H1 (cell line): ENCODE results near the gene STXBP2. TPM values are rescaled to one million over a fixed set of nuclear protein-coding genes. Genes with fewer than 3 reads are reported as not detected.
A peak's percentile ranks its signal among the peaks of the same experiment; 100 is the strongest.

Experiments
- CTCF ChIA-PET: fragments of 300-600 bp; sonication (Branson Sonifier 250); formaldehyde crosslinking; loops from one replicate; lab custom pipeline; 2021; ENCODE audit not compliant: partially characterized antibody; lab: Charles Lee
- POLR2A ChIA-PET: fragments of 300-600 bp; sonication (Branson Sonifier 250); formaldehyde crosslinking; loops from one replicate; lab custom pipeline; 2021; ENCODE audit warnings: inconsistent platforms; ENCODE audit not compliant: partially characterized antibody; lab: Charles Lee
- DNase-seq, 2 experiments: peaks; one replicate each; pipeline versions ENCODE4 v3.0.0 to v3.0.0-alpha.2; 2010 to 2022; ENCODE audit warnings: low spot score in 2 of 2, low read depth in 1 of 2, mixed read lengths in 1 of 2
- FAIRE-seq: peaks from 2 replicates; lab custom pipeline; 2011; peaks lifted over from hg19 to GRCh38; lab: Jason Lieb, UNC
- H2AFZ ChIP-seq: 2 replicates; pipeline ENCODE4 v1.8.1; 2012; ENCODE audit warnings: low read length, inconsistent platforms
- H2AK5ac ChIP-seq: 2 replicates; pipeline ENCODE4 v1.6.1; 2013; ENCODE audit warnings: low read depth, low read length
- H2BK120ac ChIP-seq: replicated peaks from 2 replicates; pipeline ENCODE3; 2013; ENCODE audit warnings: low read depth, low read length, inconsistent platforms
- H2BK12ac ChIP-seq: 2 replicates; pipeline ENCODE4 v1.6.1; 2013; ENCODE audit warnings: low read depth, low read length
- H2BK15ac ChIP-seq: 2 replicates; pipeline ENCODE4 v1.6.1; 2013; ENCODE audit warnings: low read length
- H2BK20ac ChIP-seq: 2 replicates; pipeline ENCODE4 v1.6.1; 2013; ENCODE audit warnings: low read length
- H2BK5ac ChIP-seq: 2 replicates; pipeline ENCODE4 v1.6.1; 2013; ENCODE audit warnings: low read depth, low read length
- H3K14ac ChIP-seq: 2 replicates; pipeline ENCODE4 v1.6.1; 2013; ENCODE audit warnings: inconsistent platforms; ENCODE audit not compliant: insufficient read length
- H3K18ac ChIP-seq: 2 replicates; pipeline ENCODE4 v1.6.1; 2013; ENCODE audit warnings: low read length; ENCODE audit errors: extremely low read depth
- H3K23ac ChIP-seq: 2 replicates; pipeline ENCODE4 v1.6.1; 2013; ENCODE audit warnings: inconsistent platforms; ENCODE audit not compliant: insufficient read length
- H3K23me2 ChIP-seq: 2 replicates; pipeline ENCODE4 v1.6.1; 2013; ENCODE audit warnings: low read depth, low read length
- H3K27ac ChIP-seq: 2 replicates; pipeline ENCODE4 v1.6.1; 2011; ENCODE audit warnings: low read depth, low read length, inconsistent platforms
- H3K27me3 ChIP-seq, 4 experiments: replicated peaks in 1 of 4; 1 replicate in 1 of 4; 2 replicates in 3 of 4; pipeline versions ENCODE4 v1.6.1 to v1.8.1; 2011 to 2013; ENCODE audit warnings: low read length in 3 of 4, mild to moderate bottlenecking in 3 of 4, inconsistent platforms in 2 of 4, mixed read lengths in 2 of 4, moderate library complexity in 1 of 4; ENCODE audit not compliant: control insufficient read depth in 3 of 4, insufficient read depth in 3 of 4; ENCODE audit errors: extremely low read depth in 1 of 4
- H3K36me3 ChIP-seq, 4 experiments: 2 replicates each; pipeline versions ENCODE4 v1.6.1 to v1.8.1; 2011 to 2013; ENCODE audit warnings: mild to moderate bottlenecking in 4 of 4, low read length in 3 of 4, moderate library complexity in 2 of 4, control low read depth in 1 of 4, inconsistent platforms in 1 of 4; ENCODE audit not compliant: insufficient read depth in 4 of 4, control insufficient read depth in 2 of 4
- H3K4ac ChIP-seq: replicated peaks from 2 replicates; pipeline ENCODE3; 2013; ENCODE audit warnings: low read length, low read depth, mixed read lengths, inconsistent platforms; ENCODE audit not compliant: insufficient read length
- H3K4me1 ChIP-seq, 4 experiments: replicated peaks in 1 of 4; 1 replicate in 1 of 4; 2 replicates in 3 of 4; pipeline versions ENCODE4 v1.6.1 to v1.8.1; 2011 to 2013; ENCODE audit warnings: low read length in 3 of 4, inconsistent platforms in 2 of 4, mixed read lengths in 1 of 4; ENCODE audit not compliant: insufficient read depth in 4 of 4, control insufficient read depth in 3 of 4
- H3K4me2 ChIP-seq, 2 experiments: 2 replicates each; pipeline versions ENCODE4 v1.6.1 to v1.8.1; 2011 to 2013; ENCODE audit warnings: low read depth in 2 of 2, low read length in 2 of 2, control low read depth in 1 of 2, inconsistent platforms in 1 of 2, mild to moderate bottlenecking in 1 of 2; ENCODE audit not compliant: insufficient read depth in 1 of 2
- H3K4me3 ChIP-seq, 4 experiments: fragments of 200-600, 300-600 bp in 1 of 4; sonication (generic), shearing (Covaris generic), sonication (Bioruptor Twin) in 1 of 4; 2 replicates each; pipeline versions ENCODE4 v1.5.1 to v1.8.1; 2011 to 2016; ENCODE audit warnings: low read length in 4 of 4, low read depth in 3 of 4, control low read depth in 2 of 4, inconsistent platforms in 2 of 4, mild to moderate bottlenecking in 2 of 4, mixed read lengths in 1 of 4, moderate library complexity in 1 of 4; ENCODE audit not compliant: insufficient read depth in 2 of 4; ENCODE audit errors: extremely low read depth in 1 of 4
- H3K56ac ChIP-seq: replicated peaks from 2 replicates; pipeline ENCODE3; 2013; ENCODE audit warnings: low read depth, mild to moderate bottlenecking, mixed read lengths, low read length, inconsistent platforms; ENCODE audit not compliant: insufficient read length
- H3K79me1 ChIP-seq: 2 replicates; pipeline ENCODE4 v1.6.1; 2013; ENCODE audit warnings: low read depth, low read length, control low read depth
- H3K79me2 ChIP-seq, 2 experiments: 2 replicates each; pipeline versions ENCODE4 v1.6.1 to v1.8.1; 2012 to 2013; ENCODE audit warnings: low read length in 2 of 2, mild to moderate bottlenecking in 2 of 2, inconsistent platforms in 1 of 2; ENCODE audit not compliant: insufficient read depth in 2 of 2, control insufficient read depth in 1 of 2
- H3K9ac ChIP-seq, 4 experiments: replicated peaks in 1 of 4; 1 replicate in 1 of 4; 2 replicates in 3 of 4; pipeline versions ENCODE4 v1.6.1 to v1.8.1; 2011 to 2013; ENCODE audit warnings: low read depth in 3 of 4, low read length in 3 of 4, control low read depth in 2 of 4, mild to moderate bottlenecking in 2 of 4, moderate library complexity in 2 of 4, inconsistent platforms in 1 of 4; ENCODE audit errors: extremely low read depth in 1 of 4
- H3K9me3 ChIP-seq, 2 experiments: 2 replicates each; pipeline versions ENCODE4 v1.6.1 to v1.8.1; 2012 to 2013; ENCODE audit warnings: mild to moderate bottlenecking in 2 of 2, moderate library complexity in 2 of 2, control low read depth in 1 of 2, inconsistent platforms in 1 of 2, low read depth in 1 of 2, low read length in 1 of 2, mixed read lengths in 1 of 2; ENCODE audit not compliant: insufficient read depth in 2 of 2
- H4K20me1 ChIP-seq, 2 experiments: replicated peaks in 1 of 2; 2 replicates each; pipeline versions ENCODE3 to v1.8.1; 2011 to 2013; ENCODE audit warnings: inconsistent platforms in 2 of 2, low read length in 2 of 2, mild to moderate bottlenecking in 1 of 2; ENCODE audit not compliant: insufficient read depth in 2 of 2, control insufficient read depth in 1 of 2
- H4K5ac ChIP-seq: 2 replicates; pipeline ENCODE4 v1.6.1; 2013; ENCODE audit warnings: low read length, low read depth, mixed read lengths, inconsistent platforms; ENCODE audit not compliant: insufficient read length
- H4K8ac ChIP-seq: 2 replicates; pipeline ENCODE4 v1.8.0; 2013; ENCODE audit warnings: mild to moderate bottlenecking, moderate library complexity, low read length, inconsistent platforms; ENCODE audit not compliant: insufficient read depth; ENCODE audit errors: extremely low read depth
- H4K91ac ChIP-seq: replicated peaks from 2 replicates; pipeline ENCODE3; 2013; ENCODE audit warnings: low read length, mixed read lengths, inconsistent platforms; ENCODE audit not compliant: insufficient read length
- CHD1 ChIP-seq: IDR thresholded peaks from 2 replicates; pipeline ENCODE4 v1.6.1; 2012; ENCODE audit warnings: low read depth, low read length, improper control_type of control experiment
- YY1 ChIP-seq: IDR thresholded peaks from 2 replicates; pipeline ENCODE4 v1.6.1; 2011; ENCODE audit warnings: low read depth, mild to moderate bottlenecking, low read length
- WGBS, 2 experiments: shearing (Covaris generic) in 1 of 2; methylation state at CpG; one replicate each; pipeline versions ENCODE4 v1.1.6 to v1.1.7; 2013 to 2015; ENCODE audit warnings: low lambda C conversion rate in 2 of 2, mixed read lengths in 2 of 2, inconsistent platforms in 1 of 2, low coverage in 1 of 2, missing lambda C conversion rate in 1 of 2; ENCODE audit not compliant: insufficient replicate concordance in 2 of 2, insufficient coverage in 1 of 2, insufficient read length in 1 of 2; ENCODE audit errors: extremely low coverage in 1 of 2, missing lambda C conversion rate in 1 of 2; 5-methylcytosine and 5-hydroxymethylcytosine counted together
- polyA plus RNA-seq, 7 experiments: library from polyadenylated mRNA; depleted of rRNA in 3 of 7; stranded (reverse) in 5 of 7; unstranded in 2 of 7; fragments of >200 nt in 5 of 7; fragments of 200-250 nt in 2 of 7; gene quantifications; 1 replicate in 5 of 7; 2 replicates in 1 of 7; 4 replicates in 1 of 7; pipeline versions ENCODE4 v1.2.1 to v1.2.3, GENCODE V29; 2011 to 2013; ENCODE audit warnings: missing spikeins in 2 of 7, mixed read lengths in 2 of 7
- total RNA-seq: library from RNA; stranded (reverse); fragmentation: NEBNext Ultra II Directional; extraction: Animal tissue kit (Norgen Biotek cat#: 25700); gene quantifications from 2 replicates; pipeline ENCODE4 v1.2.1, GENCODE V29; 2021

STXBP2 gene
- total and polyA plus RNA-seq, 2 of the 8 experiments (the other 6 are each of a cell fraction or from before 2014, with no cell fraction given), result 52.9 to 53.8 TPM

DNA sequence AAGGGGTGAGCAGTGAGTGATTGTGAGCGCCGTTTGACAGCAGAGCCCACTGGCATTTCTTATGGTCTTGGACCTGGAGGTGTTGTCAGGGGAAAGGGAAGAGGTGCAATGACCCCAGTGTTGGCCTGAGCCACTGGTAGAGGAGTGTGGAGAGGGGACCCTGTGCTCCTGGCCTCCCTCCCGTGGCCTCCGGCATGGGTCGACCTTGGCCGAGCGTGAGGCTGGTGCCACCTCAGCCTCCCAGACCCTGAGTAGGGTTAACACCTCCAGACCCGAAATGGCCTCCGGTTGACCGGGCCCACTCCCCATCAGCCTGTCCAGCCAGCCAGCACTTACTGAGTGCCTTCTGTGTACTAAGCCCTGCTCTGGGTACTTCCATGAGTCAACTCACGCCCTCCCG lies 50.3 kb downstream of the STXBP2 start:
- H3K23me2 ChIP-seq, result peaks cover 11% of the 10 kb centered on the region
- H3K79me2 ChIP-seq, result peaks cover 0 to 6% of the 10 kb centered on the region in 2 experiments; a peak in 1 of 4 replicates
- H3K27ac ChIP-seq, result no peak overlapping the region; the same call in 1 of the 2 replicates
- no peak overlapping the region for H3K4ac ChIP-seq
- H3K18ac ChIP-seq, result no peak overlapping the region
- H3K23ac ChIP-seq, result no peak overlapping the region
- ChIA-PET CTCF (interaction anchor here (2.6 kb wide), 1 partner anchor 17 kb away, joined by 9 read pairs; no protein-coding TSS in a partner anchor), POLR2A (interaction anchor here (1.4 kb wide), 1 partner anchor 10 kb away, joined by 3 read pairs; no protein-coding TSS in a partner anchor)
- 90% methylated on average over 12 of the region's 12 CpGs; no CpG with 5 or more reads in 1 of the 2 experiments for WGBS, 2 experiments
- no peak overlapping the region for H2AK5ac ChIP-seq
- no peak overlapping the region for H2BK5ac ChIP-seq
- H3K4me2 ChIP-seq, result no peak overlapping the region
- no peak overlapping the region for H3K9ac ChIP-seq
- FAIRE-seq, result no peak
- 0 out of 2 replicates have a peak overlapping the region, but pooled peaks have one; percentile 27 for H2BK12ac ChIP-seq
- no peak overlapping the region for H4K91ac ChIP-seq
- H4K5ac ChIP-seq, result no peak overlapping the region
- H3K9me3 ChIP-seq, result no peaks in the 10 kb centered on the region
- peaks cover 0 to 12% (median 6%) of the 10 kb centered on the region in 4 experiments; a peak in 4 of 8 replicates for H3K36me3 ChIP-seq
- peaks cover 0 to 1% (median 0%) of the 10 kb centered on the region in 4 experiments; a peak in 3 of 7 replicates for H3K4me1 ChIP-seq
- no peak for DNase-seq
- peaks cover 4% of the 10 kb centered on the region for H3K79me1 ChIP-seq
- no peak overlapping the region for H2BK15ac ChIP-seq
- no peak overlapping the region for H3K56ac ChIP-seq
- no peaks in the 10 kb centered on the region; a peak in 1 of 7 replicates for H3K27me3 ChIP-seq
- H4K8ac ChIP-seq, result no peak overlapping the region
- no peak overlapping the region for H2BK120ac ChIP-seq
- H3K4me3 ChIP-seq, result no peak overlapping the region
- peaks cover 0 to 9% of the 10 kb centered on the region in 2 experiments for H4K20me1 ChIP-seq
- H2BK20ac ChIP-seq, result no peak overlapping the region
- H3K14ac ChIP-seq, result no peak overlapping the region
- TF ChIP-seq YY1, result no peak
- TF ChIP-seq CHD1, result no peak
- no peak overlapping the region for H2AFZ ChIP-seq
